ENCODE measurements around the gene P2RY6. TPM values are rescaled to one million over a fixed set of nuclear protein-coding genes. Genes with fewer than 3 reads are reported as not detected.
A peak's percentile ranks its signal among the peaks of the same experiment; 100 is the strongest.

P2RY6 gene
- total RNA-seq, 1 donor from 2014 or later = 0.74 TPM

- peaks cover 19% of the 10 kb centered on the region for H3K36me3 Mint-ChIP-seq (ENCODE audit: low read depth, unreplicated experiment)
- H3K27ac Mint-ChIP-seq (ENCODE audit: unreplicated experiment) = no peak overlapping the region
- no peaks in the 10 kb centered on the region for H3K9me3 Mint-ChIP-seq (ENCODE audit: unreplicated experiment)
- H3K4me3 Mint-ChIP-seq (ENCODE audit: unreplicated experiment) = peak overlapping the region; percentile 44
- H3K4me1 Mint-ChIP-seq (ENCODE audit: unreplicated experiment) = peaks cover 14% of the 10 kb centered on the region
- no peak for TF ChIP-seq CTCF (IDR thresholded peaks at IDR 0.05; ENCODE audit: unreplicated experiment)
- peaks cover 25% of the 10 kb centered on the region for H3K27me3 Mint-ChIP-seq (ENCODE audit: unreplicated experiment)
- DNase-seq (ENCODE audit: low spot score) = peak; percentile 50
Measured at GRCh38 chr11:73342633-73343032, 70.5 kb downstream of the P2RY6 start.

- no peak for TF ChIP-seq CTCF (IDR thresholded peaks at IDR 0.05; ENCODE audit: unreplicated experiment)
- peaks cover 24% of the 10 kb centered on the region for H3K27me3 Mint-ChIP-seq (ENCODE audit: unreplicated experiment)
- H3K4me1 Mint-ChIP-seq (ENCODE audit: unreplicated experiment) = peaks cover 17% of the 10 kb centered on the region
- H3K4me3 Mint-ChIP-seq (ENCODE audit: unreplicated experiment) = peak overlapping the region; percentile 51
- no peaks in the 10 kb centered on the region for H3K9me3 Mint-ChIP-seq (ENCODE audit: unreplicated experiment)
- DNase-seq (ENCODE audit: low spot score) = no peak
- H3K27ac Mint-ChIP-seq (ENCODE audit: unreplicated experiment) = no peak overlapping the region
- H3K36me3 Mint-ChIP-seq (ENCODE audit: low read depth, unreplicated experiment) = peaks cover 20% of the 10 kb centered on the region
Measured at GRCh38 chr11:73343076-73343873, 71.1 kb downstream of the P2RY6 start.

- TF ChIP-seq CTCF (IDR thresholded peaks at IDR 0.05; ENCODE audit: unreplicated experiment) = no peak
- no peaks in the 10 kb centered on the region for H3K9me3 Mint-ChIP-seq (ENCODE audit: unreplicated experiment)
- H3K36me3 Mint-ChIP-seq (ENCODE audit: low read depth, unreplicated experiment) = peaks cover 23% of the 10 kb centered on the region
- H3K27me3 Mint-ChIP-seq (ENCODE audit: unreplicated experiment) = peaks cover 24% of the 10 kb centered on the region
- H3K4me3 Mint-ChIP-seq (ENCODE audit: unreplicated experiment) = no peak overlapping the region
- H3K4me1 Mint-ChIP-seq (ENCODE audit: unreplicated experiment) = peaks cover 19% of the 10 kb centered on the region
- no peak for DNase-seq (ENCODE audit: low spot score)
- no peak overlapping the region for H3K27ac Mint-ChIP-seq (ENCODE audit: unreplicated experiment)
Measured at GRCh38 chr11:73344191-73344607, 72.1 kb downstream of the P2RY6 start.

- no peak for TF ChIP-seq CTCF (IDR thresholded peaks at IDR 0.05; ENCODE audit: unreplicated experiment)
- Mint-ChIP-seq H3K4me1 (ENCODE audit: unreplicated experiment) (peaks cover 19% of the 10 kb centered on the region), H3K27ac (ENCODE audit: unreplicated experiment) (no peak overlapping the region), H3K4me3 (ENCODE audit: unreplicated experiment) (no peak overlapping the region), H3K9me3 (ENCODE audit: unreplicated experiment) (no peaks in the 10 kb centered on the region), H3K27me3 (ENCODE audit: unreplicated experiment) (peaks cover 22% of the 10 kb centered on the region), H3K36me3 (ENCODE audit: low read depth, unreplicated experiment) (peaks cover 23% of the 10 kb centered on the region)
- DNase-seq (ENCODE audit: low spot score) = no peak
Measured at GRCh38 chr11:73345481-73346160, 73.5 kb downstream of the P2RY6 start.
